Measurements from ENCODE around the gene PIK3R6.
A peak's percentile ranks its signal among the peaks of the same experiment; 100 is the strongest.

PIK3R6 gene

DNA sequence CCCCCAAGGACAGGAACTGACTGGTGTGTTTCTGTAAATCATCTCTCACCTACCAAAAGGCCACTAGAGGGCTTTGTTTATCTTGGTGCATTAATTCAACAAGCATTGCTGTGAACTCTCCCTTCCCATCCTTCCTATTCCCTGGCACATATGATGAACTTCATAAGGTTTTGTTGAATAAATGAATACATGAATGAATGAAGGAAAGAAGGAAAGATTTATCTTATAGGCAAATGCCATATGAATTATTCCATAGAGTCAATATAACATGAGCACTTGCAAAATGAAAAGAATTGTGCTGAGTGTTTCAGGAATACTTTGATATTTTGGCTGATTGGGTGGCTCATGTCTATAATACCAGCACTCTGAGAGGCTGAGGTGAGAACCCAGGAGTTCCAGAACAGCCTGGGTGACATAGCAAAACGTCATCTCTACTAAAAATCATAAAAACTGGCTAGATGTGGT lies 113.5 kb downstream of the PIK3R6 start:
- no peak for TF ChIP-seq EZH2phosphoT487 (IDR thresholded peaks at IDR 0.05; ENCODE audit: borderline replicate concordance, low read length)
- TF ChIP-seq CTCF (IDR thresholded peaks at IDR 0.05; ENCODE audit: low read depth, low read length, poor library complexity, severe bottlenecking): peak; percentile 63
- peaks cover 8% of the 10 kb centered on the region; the same call in 1 of the 2 replicates for H3K27me3 ChIP-seq (ENCODE audit: control insufficient read depth, low read length)

DNA sequence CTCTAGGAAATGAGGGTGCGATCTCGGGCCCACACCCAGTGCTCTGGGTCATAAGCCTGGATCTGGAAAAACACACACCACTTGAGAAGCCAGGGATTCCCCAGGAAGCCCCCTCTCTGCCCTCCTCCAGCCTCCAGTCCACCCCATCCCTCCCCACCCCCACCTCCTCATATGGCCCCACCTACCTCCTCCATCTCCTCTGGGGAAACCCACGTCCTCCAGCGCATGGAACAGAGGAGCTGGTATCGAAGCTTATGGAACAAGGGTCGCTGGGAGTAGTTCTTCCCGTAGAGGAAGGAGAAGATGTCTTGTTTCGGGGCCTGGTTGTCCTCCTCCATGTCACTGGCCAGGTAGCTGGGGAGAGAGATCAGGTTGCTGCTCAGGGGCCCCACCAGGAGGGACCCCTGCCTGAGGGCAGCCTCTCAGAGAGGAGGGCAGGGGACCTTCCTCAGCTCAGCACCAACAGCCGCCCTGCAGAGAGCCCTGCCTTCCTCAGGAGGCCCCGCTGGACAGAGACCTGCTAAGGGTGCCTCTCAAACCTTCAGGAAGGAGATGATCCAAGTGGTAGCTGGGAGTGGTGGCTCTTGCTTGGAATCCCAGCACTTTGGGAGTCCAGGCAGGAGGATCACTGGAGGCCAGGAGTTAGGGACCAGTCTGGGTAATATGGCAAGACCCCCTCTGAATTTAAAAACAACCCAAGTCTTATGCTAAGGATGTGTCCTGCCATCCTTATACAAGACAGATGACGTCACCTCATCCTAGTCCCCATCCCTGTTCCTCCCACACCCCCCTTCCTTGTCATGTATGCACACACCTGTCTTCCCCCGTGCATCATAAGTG lies 114.1 kb downstream of the PIK3R6 start:
- no peak overlapping the region for H3K4me2 ChIP-seq (ENCODE audit: low read length)
- H3K9me3 ChIP-seq (ENCODE audit: control insufficient read depth, insufficient read depth, low read length): no peaks in the 10 kb centered on the region
- H3F3A ChIP-seq (ENCODE audit: control insufficient read depth, insufficient read depth): no peaks in the 10 kb centered on the region
- H3K4me3 ChIP-seq (ENCODE audit: low read length): no peak overlapping the region
- no peak for TF ChIP-seq EZH2phosphoT487 (IDR thresholded peaks at IDR 0.05; ENCODE audit: borderline replicate concordance, low read length)
- TF ChIP-seq CTCF (IDR thresholded peaks at IDR 0.05; ENCODE audit: low read depth, low read length, poor library complexity, severe bottlenecking): no peak
- H3K4me1 ChIP-seq (ENCODE audit: control insufficient read depth, low read length): no peaks in the 10 kb centered on the region
- no peak overlapping the region for H3K27ac ChIP-seq (ENCODE audit: low read depth, low read length)
- H3K79me2 ChIP-seq (ENCODE audit: control insufficient read depth, low read length): no peaks in the 10 kb centered on the region
- no peaks in the 10 kb centered on the region for H4K20me1 ChIP-seq (ENCODE audit: control insufficient read depth, insufficient read depth, low read depth, low read length)
- no peaks in the 10 kb centered on the region for H3K36me3 ChIP-seq (ENCODE audit: control insufficient read depth, low read length)
- H3K9me2 ChIP-seq (replicated peaks; ENCODE audit: control insufficient read depth, low read length): no peaks in the 10 kb centered on the region
- H3K27me3 ChIP-seq (ENCODE audit: control insufficient read depth, low read length): peaks cover 9% of the 10 kb centered on the region

More for the DNA sequence above, 113.5 kb downstream of the PIK3R6 start:
- Histone ChIP-seq H4K20me1 (ENCODE audit: control insufficient read depth, insufficient read depth, low read depth, low read length) (no peaks in the 10 kb centered on the region), H3K79me2 (ENCODE audit: control insufficient read depth, low read length) (no peaks in the 10 kb centered on the region), H3K9me3 (ENCODE audit: control insufficient read depth, insufficient read depth, low read length) (no peaks in the 10 kb centered on the region), H3K4me2 (ENCODE audit: low read length) (no peak overlapping the region), H3K36me3 (ENCODE audit: control insufficient read depth, low read length) (no peaks in the 10 kb centered on the region), H3K4me3 (ENCODE audit: low read length) (no peak overlapping the region), H3K27ac (ENCODE audit: low read depth, low read length) (no peak overlapping the region), H3K9me2 (replicated peaks; ENCODE audit: control insufficient read depth, low read length) (no peaks in the 10 kb centered on the region), H3F3A (ENCODE audit: control insufficient read depth, insufficient read depth) (no peaks in the 10 kb centered on the region), H3K4me1 (ENCODE audit: control insufficient read depth, low read length) (no peaks in the 10 kb centered on the region)

Data from DOHH2 (cell line).